ENCODE measurements around the gene PIP5K1B.

GRCh38 chr9:68749579-68750159, 44.6 kb downstream of the PIP5K1B start:
- no peak for TF ChIP-seq POLR2AphosphoS5 (IDR thresholded peaks at IDR 0.05; ENCODE audit: low read depth, low read length)
- TF ChIP-seq POLR2A (IDR thresholded peaks at IDR 0.05; ENCODE audit: low read depth, low read length) = no peak
- TF ChIP-seq TAF1 (IDR thresholded peaks at IDR 0.05; ENCODE audit: borderline replicate concordance, low read depth, low read length) = no peak
